GM21619 (cell line): Measurements from ENCODE around the gene TIGD1.
"Not testable (repeated sequence)": the region's sequence is repeated elsewhere in the genome, so short reads cannot be mapped to it uniquely, and the experiment has no call there.

Experiments used
- ATAC-seq: cut with Tn5 transposase; IDR thresholded peaks from one replicate; pipeline ENCODE4 v1.9.1; 2021; ENCODE audit not compliant: unreplicated experiment

Gene TIGD1

GRCh38 chr2:232571026-232571474 is 20.7 kb upstream of the TIGD1 start:
- no peak for ATAC-seq

DNA sequence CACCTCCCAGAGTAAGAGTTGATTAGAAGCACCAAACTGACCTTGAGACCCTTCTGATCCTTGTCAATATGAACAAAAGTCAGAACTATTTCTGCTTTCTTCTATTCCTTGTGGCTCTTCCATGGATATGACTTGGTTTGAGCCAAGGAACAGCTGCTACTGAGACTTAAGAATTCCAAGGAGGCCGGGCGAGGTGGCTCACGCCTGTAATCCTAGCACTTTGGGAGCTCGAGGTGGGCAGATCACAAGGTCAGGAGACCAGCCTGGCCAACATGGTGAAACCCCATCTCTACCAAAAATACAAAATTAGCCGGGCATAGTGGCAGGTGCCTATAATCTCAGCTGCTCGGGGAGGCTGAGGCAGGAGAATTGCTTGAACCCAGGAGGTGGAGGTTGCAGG is 20.1 kb upstream of the TIGD1 start:
- not testable (repeated sequence) for ATAC-seq

DNA sequence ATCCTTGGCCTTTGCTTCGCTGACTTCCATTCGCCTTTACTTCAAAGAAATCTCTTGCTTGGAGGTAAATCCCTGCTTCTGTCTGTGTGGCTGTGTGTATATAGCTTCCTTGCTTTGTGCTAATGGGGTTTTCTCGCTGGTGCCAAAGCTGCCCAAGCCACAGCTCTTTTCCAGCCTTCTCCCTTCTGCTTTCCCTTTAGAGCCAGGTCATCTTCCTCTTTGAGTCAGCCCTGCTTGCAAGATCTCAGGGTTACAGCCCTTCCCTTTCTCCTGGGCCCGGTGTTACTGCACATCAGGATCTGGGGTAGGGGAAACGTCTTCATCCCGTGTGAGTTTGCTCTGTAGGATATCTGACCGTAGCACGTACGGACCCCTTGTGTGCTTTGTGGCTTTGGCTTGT is 19.2 kb upstream of the TIGD1 start:
- no peak for ATAC-seq

- no peak for ATAC-seq
Measured at GRCh38 chr2:232568161-232568560, 17.8 kb upstream of the TIGD1 start.

- ATAC-seq = no peak
Measured at GRCh38 chr2:232567721-232568120, 17.4 kb upstream of the TIGD1 start.

DNA sequence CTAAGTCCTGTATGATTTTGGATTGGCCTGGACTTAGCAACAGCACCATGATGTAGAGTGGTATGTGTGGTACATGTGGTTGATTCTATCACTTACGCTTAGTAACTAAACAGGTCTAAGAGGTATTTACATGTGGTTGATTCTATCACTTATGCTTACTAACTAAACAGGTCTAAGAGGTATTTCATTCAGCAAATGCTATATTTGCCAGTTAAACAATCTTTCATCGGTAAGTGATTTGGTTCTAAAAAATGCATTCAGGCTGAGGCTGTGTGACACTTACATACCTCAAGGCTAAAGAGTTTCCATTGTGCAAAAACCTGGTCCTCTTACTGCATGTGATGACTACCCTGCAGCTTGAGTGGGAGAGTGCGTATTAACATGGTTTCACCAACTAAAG is 13.2 kb upstream of the TIGD1 start:
- no peak for ATAC-seq

GRCh38 chr2:232562515-232563151 is 12.3 kb upstream of the TIGD1 start:
- no peak for ATAC-seq

DNA sequence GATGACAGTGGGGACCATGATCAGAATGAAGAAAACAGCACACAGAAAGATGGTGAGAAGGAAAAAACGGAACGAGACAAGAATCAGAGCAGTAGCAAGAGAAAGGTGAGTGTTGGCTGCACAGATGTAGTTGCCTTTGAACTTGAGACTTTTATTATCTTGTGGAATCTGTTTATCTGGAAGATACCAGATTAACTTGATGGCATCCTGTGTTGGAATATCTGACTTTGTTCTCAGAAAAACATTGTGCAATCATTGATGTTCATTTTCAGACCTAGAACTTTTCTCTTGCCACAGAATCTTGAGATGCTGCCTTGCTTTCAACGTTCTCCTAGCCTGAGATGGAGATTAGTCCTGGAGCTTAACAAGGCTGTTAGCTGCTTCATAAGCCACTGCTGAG is 6.1 kb upstream of the TIGD1 start:
- ATAC-seq = no peak

GRCh38 chr2:232551776-232552175 is 1.4 kb upstream of the TIGD1 start:
- no peak for ATAC-seq

DNA sequence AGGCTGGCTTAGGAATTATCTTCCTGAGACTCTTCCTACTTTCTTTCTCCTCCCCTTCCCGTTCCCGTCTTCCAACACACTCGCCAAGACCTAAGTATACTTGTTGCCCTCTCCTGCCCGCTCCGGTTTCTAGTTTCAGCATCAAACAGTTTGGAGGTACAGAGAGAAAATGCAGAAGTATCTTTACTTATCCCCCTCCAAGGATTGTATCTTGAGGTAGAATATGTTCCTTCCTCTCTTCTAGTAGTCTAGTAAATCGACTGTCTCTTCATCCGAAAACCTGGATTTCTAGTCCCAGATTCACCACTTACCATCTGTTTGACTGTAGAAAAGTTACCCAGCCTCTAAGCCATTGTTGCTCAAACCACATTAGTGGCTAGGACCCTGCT is 887 bp upstream of the TIGD1 start:
- ATAC-seq = no peak

- ATAC-seq = no peak
Measured at GRCh38 chr2:232549655-232550353, 553 bp downstream of the TIGD1 start.

GRCh38 chr2:232547991-232548390 is 2.4 kb downstream of the TIGD1 start:
- ATAC-seq = no peak

DNA sequence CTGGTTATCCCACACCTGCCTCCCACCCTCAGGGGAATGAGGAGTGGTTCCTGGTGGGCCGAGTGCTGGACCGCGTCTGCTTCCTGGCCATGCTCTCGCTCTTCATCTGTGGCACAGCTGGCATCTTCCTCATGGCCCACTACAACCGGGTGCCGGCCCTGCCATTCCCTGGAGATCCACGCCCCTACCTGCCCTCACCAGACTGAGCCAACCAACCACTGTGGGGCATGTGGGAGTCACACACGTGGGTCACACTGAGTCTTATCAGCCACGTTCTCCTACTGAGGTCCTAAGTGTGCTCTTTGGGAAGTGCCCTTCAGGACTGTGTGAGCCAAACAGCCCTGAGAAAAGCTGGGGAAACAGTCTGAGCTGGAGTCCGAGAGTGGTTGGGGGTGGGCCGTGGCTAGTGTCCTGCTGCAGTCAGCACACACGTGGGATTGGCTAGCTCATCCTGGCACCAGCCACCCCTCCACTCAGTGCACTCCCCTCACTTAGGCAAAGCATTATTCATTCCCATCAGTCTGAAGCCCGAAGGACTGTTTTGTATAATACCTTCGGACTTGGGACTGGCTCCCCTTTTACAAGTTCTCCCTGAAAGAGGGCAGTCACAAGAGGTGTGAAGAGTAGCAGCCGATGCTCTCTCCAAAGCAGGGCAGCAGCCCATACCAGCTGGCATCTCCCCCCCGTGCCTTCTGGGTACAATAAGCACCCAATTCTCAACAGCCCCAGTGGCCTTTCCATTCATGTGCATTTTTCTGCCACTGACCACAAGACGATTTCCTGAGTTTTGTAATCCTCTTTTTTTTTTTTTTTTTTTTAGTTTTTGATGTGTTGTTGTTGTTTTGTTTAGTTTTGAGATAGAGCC is 4.6 kb downstream of the TIGD1 start:
- ATAC-seq = no peak

DNA sequence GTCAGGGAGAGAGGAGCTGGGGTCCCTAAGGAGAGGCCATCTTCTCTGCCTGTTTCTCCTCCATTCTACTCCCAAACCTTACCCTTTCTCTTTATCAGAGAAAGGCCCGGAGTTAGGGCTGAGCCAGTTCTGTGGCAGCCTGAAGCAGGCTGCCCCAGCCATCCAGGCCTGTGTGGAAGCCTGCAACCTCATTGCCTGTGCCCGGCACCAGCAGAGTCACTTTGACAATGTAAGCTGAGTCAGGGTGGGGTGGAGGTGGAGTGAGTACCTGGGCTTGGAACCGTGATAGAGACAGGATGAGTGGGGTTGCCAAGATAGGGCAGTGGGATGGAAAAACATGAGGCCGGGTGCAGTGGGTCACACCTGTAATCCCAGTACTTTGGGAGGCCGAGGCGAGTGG is 5.7 kb downstream of the TIGD1 start:
- ATAC-seq = no peak

GRCh38 chr2:232543928-232544631 is 6.3 kb downstream of the TIGD1 start:
- no peak for ATAC-seq

DNA sequence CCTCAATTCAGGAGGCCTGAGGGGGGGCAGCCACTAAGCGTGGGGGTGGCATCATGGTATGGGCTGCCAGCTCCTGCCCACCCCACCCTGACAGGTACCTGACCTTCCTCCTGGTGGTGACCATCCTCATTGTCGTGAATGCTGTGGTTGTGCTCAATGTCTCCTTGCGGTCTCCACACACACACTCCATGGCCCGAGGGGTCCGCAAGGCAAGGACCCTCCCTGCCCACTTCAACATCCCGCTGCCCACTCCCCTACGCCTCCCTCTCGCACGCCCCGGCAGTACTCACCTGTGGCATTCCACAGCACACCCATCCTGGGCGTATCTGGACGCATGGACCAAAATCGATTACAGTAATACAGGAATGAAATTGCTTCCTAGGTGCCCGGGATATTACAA is 6.9 kb downstream of the TIGD1 start:
- ATAC-seq = no peak

DNA sequence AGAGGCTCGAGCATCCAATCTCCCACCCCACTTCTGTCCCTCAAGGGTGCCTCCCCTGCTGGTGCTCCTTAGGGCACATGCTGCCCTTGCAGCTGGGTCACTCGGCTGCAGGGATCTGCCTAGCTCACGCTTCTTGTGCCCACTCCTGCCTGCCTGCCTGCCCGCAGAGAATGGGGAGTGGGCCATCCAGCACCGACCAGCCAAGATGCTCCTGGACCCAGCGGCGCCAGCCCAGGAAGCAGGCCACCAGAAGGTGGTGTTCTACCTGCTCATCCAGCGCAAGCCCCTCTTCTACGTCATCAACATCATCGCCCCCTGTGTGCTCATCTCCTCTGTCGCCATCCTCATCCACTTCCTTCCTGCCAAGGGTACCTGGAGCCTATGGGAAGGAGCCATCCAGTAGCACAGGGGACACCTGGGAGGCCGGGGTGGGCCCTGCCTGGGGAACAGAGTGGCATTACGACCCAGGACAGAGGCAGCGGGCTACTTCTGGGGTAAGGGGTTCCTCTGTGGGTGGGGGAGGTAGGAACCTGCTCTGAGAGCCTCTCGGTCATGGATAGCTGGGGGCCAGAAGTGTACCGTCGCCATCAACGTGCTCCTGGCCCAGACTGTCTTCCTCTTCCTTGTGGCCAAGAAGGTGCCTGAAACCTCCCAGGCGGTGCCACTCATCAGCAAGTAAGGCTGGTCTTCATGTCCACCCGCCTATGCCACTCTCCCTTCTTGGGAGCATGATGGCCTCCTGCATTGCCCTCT is 7.5 kb downstream of the TIGD1 start:
- ATAC-seq = no peak

DNA sequence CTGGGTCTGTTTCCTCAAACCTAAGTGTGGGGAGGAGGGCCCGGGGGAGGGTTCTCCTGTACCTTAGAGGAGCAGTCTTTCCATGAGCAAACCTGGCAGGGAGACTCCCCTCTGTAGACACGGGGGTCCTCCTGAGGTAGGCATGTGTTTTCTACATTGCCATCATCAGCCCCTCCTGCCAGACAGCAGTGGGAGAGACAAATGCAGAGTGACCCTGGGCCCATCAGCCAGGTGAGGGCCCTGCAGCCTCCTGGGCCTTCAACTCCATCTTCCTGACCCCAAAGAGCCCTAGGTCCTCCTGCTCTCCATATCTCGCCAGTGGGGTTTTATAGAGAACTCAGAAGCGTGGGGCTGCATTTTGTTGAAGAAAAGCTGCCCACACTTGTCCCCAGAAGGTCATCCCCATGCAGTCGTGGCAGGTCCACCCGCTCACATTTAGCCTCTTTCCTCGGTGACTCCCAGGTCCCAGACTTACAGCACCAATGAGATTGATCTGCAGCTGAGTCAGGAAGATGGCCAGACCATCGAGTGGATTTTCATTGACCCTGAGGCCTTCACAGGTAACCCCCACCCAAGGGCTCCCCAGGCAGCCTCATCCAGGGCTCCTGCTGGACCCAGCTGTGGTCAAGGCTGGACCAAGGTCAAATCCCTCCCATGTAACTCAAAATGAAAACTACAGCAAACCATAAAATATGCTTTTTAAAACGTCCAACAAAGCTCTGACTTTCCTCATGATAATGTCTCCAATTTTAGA is 8.2 kb downstream of the TIGD1 start:
- no peak for ATAC-seq

- no peak for ATAC-seq
Measured at GRCh38 chr2:232541195-232541960, 9.0 kb downstream of the TIGD1 start.
